ENCODE measurements around the gene TMEM244.
"Not testable (repeated sequence)": the region's sequence is repeated elsewhere in the genome, so short reads cannot be mapped to it uniquely, and the experiment has no call there.

Gene TMEM244

DNA sequence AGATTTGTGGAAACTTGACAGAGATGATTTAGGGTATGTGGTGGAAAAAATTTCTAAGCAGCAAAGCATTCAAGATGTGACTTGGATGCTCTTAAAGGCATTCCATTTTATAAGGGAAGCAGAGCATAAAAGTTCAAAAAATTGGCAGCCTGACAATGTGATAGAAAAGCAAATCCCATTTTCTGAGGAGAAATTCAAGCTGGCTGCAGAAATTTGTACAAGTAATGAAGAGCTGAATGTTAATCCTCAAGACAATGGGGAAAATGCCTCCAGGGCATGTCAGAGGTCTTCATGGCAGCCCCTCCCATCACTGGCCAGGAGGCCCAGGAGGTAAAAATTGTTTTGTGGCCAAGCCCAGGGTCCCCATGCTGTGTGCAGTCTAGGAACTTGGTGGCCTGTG lies 58.2 kb downstream of the TMEM244 start:
- DNase-seq = not testable (repeated sequence)

DNA sequence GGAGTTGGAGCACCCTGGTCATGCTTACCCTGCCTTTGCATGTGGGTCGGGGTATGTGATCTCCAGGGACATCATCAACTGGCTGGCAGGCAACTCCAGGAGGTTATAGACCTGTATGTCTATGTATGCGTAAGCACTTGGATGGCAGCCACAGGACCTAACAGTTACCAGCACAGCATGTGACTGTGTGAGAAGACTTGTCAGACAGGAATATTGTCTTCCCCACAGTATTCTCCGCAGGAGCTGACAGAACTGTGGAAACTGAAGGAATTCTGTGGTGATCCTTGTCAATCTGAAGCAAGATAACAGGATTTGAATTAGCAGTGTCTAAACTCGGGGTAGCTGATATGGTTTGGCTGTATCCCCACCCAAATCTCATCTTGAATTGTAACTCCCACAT lies 59.2 kb downstream of the TMEM244 start:
- no peak for DNase-seq

- DNase-seq = no peak
Observed at GRCh38 chr6:129795261-129795660, 65.9 kb downstream of the TMEM244 start.

DNA sequence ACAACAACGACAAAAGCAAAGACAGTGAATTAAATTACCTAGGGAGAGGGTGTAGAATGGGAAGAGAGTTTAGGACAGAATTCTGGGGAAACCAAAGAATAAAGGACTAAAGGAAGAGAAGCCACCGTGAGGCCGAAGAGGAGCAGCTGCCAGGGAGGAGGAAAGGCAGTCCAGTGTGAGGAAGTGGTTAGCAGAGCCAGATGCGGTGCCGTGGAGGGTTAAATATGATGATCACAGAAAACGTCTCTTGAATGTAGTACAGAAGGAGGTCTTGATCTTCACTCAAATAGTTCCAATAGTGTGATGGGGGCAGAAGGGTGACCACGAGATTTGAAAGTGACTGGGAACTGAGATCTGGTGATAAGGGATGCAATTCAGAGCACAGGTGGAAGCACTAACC lies 67.7 kb downstream of the TMEM244 start:
- DNase-seq = no peak

- DNase-seq = no peak
Observed at GRCh38 chr6:129792049-129792448, 69.1 kb downstream of the TMEM244 start.

DNA sequence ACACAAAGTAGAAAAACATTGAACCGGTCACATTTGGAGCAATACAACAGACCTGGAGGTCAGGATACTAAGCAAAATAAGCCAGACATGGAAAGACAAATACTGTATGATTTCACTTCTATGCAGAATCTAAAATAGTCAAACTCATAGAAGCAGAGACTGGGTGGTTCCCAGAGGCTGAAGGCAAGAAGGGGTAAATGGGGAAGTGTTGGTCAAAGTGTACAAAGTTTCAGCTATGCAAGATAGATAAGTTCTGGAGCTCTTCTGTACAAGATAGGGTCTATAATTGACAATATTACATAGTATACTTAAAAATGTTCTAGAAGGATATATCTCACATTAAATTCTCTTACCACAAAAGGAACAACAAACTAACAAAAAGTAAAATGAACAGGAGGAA lies 70.3 kb downstream of the TMEM244 start:
- DNase-seq = no peak

DNA sequence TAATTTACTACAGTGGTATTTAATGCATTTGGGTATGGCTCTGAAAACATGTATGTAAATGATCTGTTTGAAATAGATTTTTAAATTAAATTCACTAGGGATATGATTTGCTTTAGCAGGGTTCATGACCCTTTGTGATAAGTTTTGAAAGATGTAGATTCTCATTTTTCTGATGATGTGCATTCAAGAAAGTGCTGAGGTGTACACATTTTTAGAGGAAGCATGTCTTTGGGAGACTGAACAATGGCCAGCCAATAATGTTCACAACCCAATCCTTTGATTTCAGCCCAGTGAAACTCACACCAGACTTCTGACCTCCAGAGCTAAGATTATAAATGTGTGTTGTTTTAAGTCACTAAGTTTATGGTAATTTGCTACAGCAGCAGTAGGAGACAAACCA lies 71.1 kb downstream of the TMEM244 start:
- DNase-seq = no peak

DNA sequence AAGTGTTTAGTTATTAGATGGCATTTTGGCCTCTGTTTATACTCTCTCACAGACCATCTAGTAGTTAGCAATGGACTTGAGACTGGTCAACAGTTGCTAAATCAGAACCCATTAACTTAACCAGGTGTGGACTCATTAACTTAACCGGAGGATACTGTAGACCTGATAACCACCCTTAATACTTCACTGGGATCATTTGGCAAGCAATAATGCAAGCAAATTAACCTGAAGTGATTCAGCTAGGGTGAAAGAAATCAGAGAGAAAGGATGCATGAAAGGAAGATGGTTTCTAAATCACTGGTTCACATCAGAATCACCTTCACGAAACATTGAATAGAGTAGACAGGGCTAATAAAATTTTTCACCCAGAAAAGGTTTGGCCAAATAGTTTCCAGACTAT lies 73.3 kb downstream of the TMEM244 start:
- DNase-seq = no peak

DNA sequence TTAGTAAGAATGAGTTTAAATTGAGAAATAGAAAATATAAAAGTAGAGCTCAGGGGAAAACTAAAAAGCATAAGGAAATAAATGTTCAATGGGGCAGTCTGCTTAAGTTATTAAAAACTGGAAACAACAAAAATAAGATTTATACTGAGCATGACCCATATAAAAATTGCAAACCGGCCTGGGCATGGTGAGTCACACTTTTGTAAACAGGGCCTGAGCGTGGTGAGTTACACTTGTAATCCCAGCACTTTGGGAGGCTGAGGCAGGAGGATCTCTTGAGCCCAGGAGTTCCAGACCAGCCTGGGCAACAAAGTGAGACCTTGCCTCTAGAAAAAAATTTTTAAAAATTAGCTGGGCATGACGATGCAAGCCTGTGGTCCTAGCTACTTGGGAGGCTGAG lies 74.6 kb downstream of the TMEM244 start:
- DNase-seq = no peak

GRCh38 chr6:129785756-129786135 lies 75.4 kb downstream of the TMEM244 start:
- DNase-seq = no peak

GRCh38 chr6:129785047-129785755 lies 75.9 kb downstream of the TMEM244 start:
- DNase-seq = no peak

All from NCI-H510A (cell line).